ENCODE data around the gene CTNNA2. TPM values are rescaled to one million over a fixed set of nuclear protein-coding genes. Genes with fewer than 3 reads are reported as not detected.
"Not testable (repeated sequence)": the region's sequence is repeated elsewhere in the genome, so short reads cannot be mapped to it uniquely, and the experiment has no call there.

CTNNA2 gene
- total RNA-seq, 1 donor from 2014 or later: not detected

GRCh38 chr2:80120866-80121265, 608.0 kb downstream of the CTNNA2 start:
- no peak for DNase-seq (ENCODE audit: extremely low read depth, low read depth, low spot score)

- DNase-seq (ENCODE audit: extremely low read depth, low read depth, low spot score): no peak
These were observed 609.8 kb downstream of the CTNNA2 start for GRCh38 chr2:80122675-80123074.

GRCh38 chr2:80126596-80127189, 613.8 kb downstream of the CTNNA2 start:
- DNase-seq (ENCODE audit: extremely low read depth, low read depth, low spot score): no peak

- no peak for DNase-seq (ENCODE audit: extremely low read depth, low read depth, low spot score)
These were observed 615.2 kb downstream of the CTNNA2 start for GRCh38 chr2:80128080-80128479.

GRCh38 chr2:80132281-80132680, 619.4 kb downstream of the CTNNA2 start:
- no peak for DNase-seq (ENCODE audit: extremely low read depth, low read depth, low spot score)

GRCh38 chr2:80135001-80135400, 622.1 kb downstream of the CTNNA2 start:
- DNase-seq (ENCODE audit: extremely low read depth, low read depth, low spot score): no peak

- DNase-seq (ENCODE audit: extremely low read depth, low read depth, low spot score): no peak
These were observed 623.5 kb downstream of the CTNNA2 start for GRCh38 chr2:80136338-80136737.

- DNase-seq (ENCODE audit: extremely low read depth, low read depth, low spot score): no peak
These were observed 626.1 kb downstream of the CTNNA2 start for GRCh38 chr2:80139001-80139400.

- DNase-seq (ENCODE audit: extremely low read depth, low read depth, low spot score): no peak
These were observed 628.3 kb downstream of the CTNNA2 start for GRCh38 chr2:80141007-80141726.

- no peak for DNase-seq (ENCODE audit: extremely low read depth, low read depth, low spot score)
These were observed 632.6 kb downstream of the CTNNA2 start for GRCh38 chr2:80145499-80145898.

GRCh38 chr2:80146757-80147156, 633.9 kb downstream of the CTNNA2 start:
- not testable (repeated sequence) for DNase-seq (ENCODE audit: extremely low read depth, low read depth, low spot score)

GRCh38 chr2:80147690-80148089, 634.8 kb downstream of the CTNNA2 start:
- DNase-seq (ENCODE audit: extremely low read depth, low read depth, low spot score): no peak

- DNase-seq (ENCODE audit: extremely low read depth, low read depth, low spot score): no peak
These were observed 636.1 kb downstream of the CTNNA2 start for GRCh38 chr2:80148906-80149305.

GRCh38 chr2:80149991-80150390, 637.1 kb downstream of the CTNNA2 start:
- DNase-seq (ENCODE audit: extremely low read depth, low read depth, low spot score): no peak

- DNase-seq (ENCODE audit: extremely low read depth, low read depth, low spot score): no peak
These were observed 638.4 kb downstream of the CTNNA2 start for GRCh38 chr2:80151248-80151647.

GRCh38 chr2:80151651-80152050, 638.8 kb downstream of the CTNNA2 start:
- no peak for DNase-seq (ENCODE audit: extremely low read depth, low read depth, low spot score)

- no peak for DNase-seq (ENCODE audit: extremely low read depth, low read depth, low spot score)
These were observed 640.3 kb downstream of the CTNNA2 start for GRCh38 chr2:80153151-80153550.

GRCh38 chr2:80153768-80154167, 640.9 kb downstream of the CTNNA2 start:
- no peak for DNase-seq (ENCODE audit: extremely low read depth, low read depth, low spot score)

- no peak for DNase-seq (ENCODE audit: extremely low read depth, low read depth, low spot score)
These were observed 641.5 kb downstream of the CTNNA2 start for GRCh38 chr2:80154231-80154915.

- DNase-seq (ENCODE audit: extremely low read depth, low read depth, low spot score): no peak
These were observed 651.5 kb downstream of the CTNNA2 start for GRCh38 chr2:80164375-80164774.

GRCh38 chr2:80166483-80167171, 653.8 kb downstream of the CTNNA2 start:
- DNase-seq (ENCODE audit: extremely low read depth, low read depth, low spot score): no peak
